GM21423 (cell line): ENCODE measurements around the gene ASIC1.
"Not testable (repeated sequence)": the region's sequence is repeated elsewhere in the genome, so short reads cannot be mapped to it uniquely, and the experiment has no call there.

Experiments
- ATAC-seq: cut with Tn5 transposase; IDR thresholded peaks from one replicate; pipeline ENCODE4 v1.9.1; 2021; ENCODE audit warnings: mild to moderate bottlenecking, moderate library complexity; ENCODE audit not compliant: unreplicated experiment

ASIC1 gene

GRCh38 chr12:50083301-50083700 lies 25.9 kb downstream of the ASIC1 start:
- ATAC-seq: no peak

GRCh38 chr12:50084409-50084774 lies 27.0 kb downstream of the ASIC1 start:
- not testable (repeated sequence) for ATAC-seq

GRCh38 chr12:50084775-50085614 lies 27.6 kb downstream of the ASIC1 start, which contains the start of gene SMARCD1:
TSS of gene SMARCD1 (plus strand) at chr12:50085342. CDS start at chr12:50085370, 28 bp downstream.
- ATAC-seq: peak; percentile 81

- ATAC-seq: peak; percentile 17
Measured at GRCh38 chr12:50085615-50086072, 28.2 kb downstream of the ASIC1 start.

GRCh38 chr12:50086148-50086547 lies 28.8 kb downstream of the ASIC1 start:
- no peak for ATAC-seq

- ATAC-seq: no peak
Measured at GRCh38 chr12:50087151-50087550, 29.8 kb downstream of the ASIC1 start.

- no peak for ATAC-seq
Measured at GRCh38 chr12:50087995-50088394, 30.6 kb downstream of the ASIC1 start.

- ATAC-seq: no peak
Measured at GRCh38 chr12:50088577-50089335, 31.4 kb downstream of the ASIC1 start.

GRCh38 chr12:50089730-50090129 lies 32.3 kb downstream of the ASIC1 start:
- no peak for ATAC-seq

- ATAC-seq: no peak
Measured at GRCh38 chr12:50090391-50090790, 33.0 kb downstream of the ASIC1 start.

GRCh38 chr12:50097952-50098351 lies 40.6 kb downstream of the ASIC1 start:
- ATAC-seq: no peak

GRCh38 chr12:50099302-50100008 lies 42.1 kb downstream of the ASIC1 start:
- ATAC-seq: no peak

GRCh38 chr12:50100561-50100960 lies 43.2 kb downstream of the ASIC1 start:
- no peak for ATAC-seq

- no peak for ATAC-seq
Measured at GRCh38 chr12:50101663-50102062, 44.3 kb downstream of the ASIC1 start.

- ATAC-seq: no peak
Measured at GRCh38 chr12:50102131-50102531, 44.7 kb downstream of the ASIC1 start.

- no peak for ATAC-seq
Measured at GRCh38 chr12:50102646-50103309, 45.4 kb downstream of the ASIC1 start.

GRCh38 chr12:50103351-50103750 lies 46.0 kb downstream of the ASIC1 start:
- ATAC-seq: no peak

- no peak for ATAC-seq
Measured at GRCh38 chr12:50103767-50104321, 46.4 kb downstream of the ASIC1 start, which contains the start of gene GPD1. TSS of gene GPD1 (plus strand) at chr12:50104008. CDS start at chr12:50104051, 43 bp downstream.

- ATAC-seq: no peak
Measured at GRCh38 chr12:50104417-50105366, 47.3 kb downstream of the ASIC1 start.
